HUES64 (cell line): Measurements from ENCODE around the gene ITGB4.

ENCODE experiments used
- H3K27ac ChIP-seq: 2 replicates; pipeline ENCODE4 v1.7.0; 2013; ENCODE audit warnings: low read depth, low read length, inconsistent platforms
- H3K27me3 ChIP-seq: 2 replicates; pipeline ENCODE4 v1.6.1; 2013; ENCODE audit warnings: mild to moderate bottlenecking, low read length; ENCODE audit not compliant: insufficient read depth
- H3K36me3 ChIP-seq: 2 replicates; pipeline ENCODE4 v1.6.1; 2013; ENCODE audit warnings: mild to moderate bottlenecking, low read length; ENCODE audit not compliant: insufficient read depth
- H3K4me1 ChIP-seq: 2 replicates; pipeline ENCODE4 v1.6.1; 2013; ENCODE audit warnings: mild to moderate bottlenecking, low read length, moderate library complexity; ENCODE audit not compliant: insufficient read depth
- H3K4me3 ChIP-seq: 2 replicates; pipeline ENCODE4 v1.5.1; 2013; ENCODE audit warnings: mild to moderate bottlenecking, low read length, moderate library complexity
- H3K9ac ChIP-seq: 2 replicates; pipeline ENCODE4 v1.6.1; 2013; ENCODE audit warnings: mild to moderate bottlenecking, low read depth, low read length
- H3K9me3 ChIP-seq: 2 replicates; pipeline ENCODE4 v1.6.1; 2013; ENCODE audit warnings: low read depth, low read length; ENCODE audit not compliant: insufficient read depth
- WGBS: fragments of 150-250, 120-280 bp; methylation state at CpG from one replicate; pipeline ENCODE4 v1.1.7; 2013; ENCODE audit warnings: missing lambda C conversion rate; 5-methylcytosine and 5-hydroxymethylcytosine counted together

Gene ITGB4

GRCh38 chr17:75734674-75735294, 13.5 kb downstream of the ITGB4 start:
- Histone ChIP-seq H3K27ac (no peak overlapping the region), H3K9ac (no peak overlapping the region), H3K9me3 (no peaks in the 10 kb centered on the region), H3K4me1 (no peaks in the 10 kb centered on the region), H3K27me3 (no peaks in the 10 kb centered on the region), H3K36me3 (no peaks in the 10 kb centered on the region), H3K4me3 (no peak overlapping the region)
- 84% methylated on average over 3 of the region's 4 CpGs for WGBS

- Histone ChIP-seq H3K27ac (no peak overlapping the region), H3K27me3 (no peaks in the 10 kb centered on the region), H3K4me1 (no peaks in the 10 kb centered on the region), H3K9ac (no peak overlapping the region), H3K4me3 (no peak overlapping the region), H3K36me3 (no peaks in the 10 kb centered on the region), H3K9me3 (no peaks in the 10 kb centered on the region)
- WGBS, result 93% methylated on average over 26 of the region's 26 CpGs
Observed at GRCh38 chr17:75736173-75736835, 15.0 kb downstream of the ITGB4 start.

- WGBS, result 85% methylated on average over 20 of the region's 20 CpGs
- no peaks in the 10 kb centered on the region for H3K36me3 ChIP-seq
- no peaks in the 10 kb centered on the region for H3K4me1 ChIP-seq
- H3K4me3 ChIP-seq, result no peak overlapping the region
- no peaks in the 10 kb centered on the region for H3K27me3 ChIP-seq
- no peak overlapping the region for H3K27ac ChIP-seq
- H3K9me3 ChIP-seq, result no peaks in the 10 kb centered on the region
- H3K9ac ChIP-seq, result no peak overlapping the region
Observed at GRCh38 chr17:75737133-75737962, 16.1 kb downstream of the ITGB4 start.

GRCh38 chr17:75738218-75738802, 17.1 kb downstream of the ITGB4 start:
- H3K36me3 ChIP-seq, result no peaks in the 10 kb centered on the region
- no peaks in the 10 kb centered on the region for H3K9me3 ChIP-seq
- no peak overlapping the region for H3K4me3 ChIP-seq
- no peak overlapping the region for H3K27ac ChIP-seq
- 74% methylated on average over 14 of the region's 14 CpGs for WGBS
- no peaks in the 10 kb centered on the region for H3K27me3 ChIP-seq
- no peaks in the 10 kb centered on the region for H3K4me1 ChIP-seq
- H3K9ac ChIP-seq, result no peak overlapping the region

- Histone ChIP-seq H3K4me1 (no peaks in the 10 kb centered on the region), H3K27ac (no peak overlapping the region), H3K9me3 (no peaks in the 10 kb centered on the region), H3K4me3 (no peak overlapping the region), H3K27me3 (no peaks in the 10 kb centered on the region), H3K9ac (no peak overlapping the region), H3K36me3 (no peaks in the 10 kb centered on the region)
- WGBS, result 94% methylated on average over 7 of the region's 7 CpGs
Observed at GRCh38 chr17:75739174-75739573, 17.9 kb downstream of the ITGB4 start.

- WGBS, result 95% methylated on average over 14 of the region's 14 CpGs
- Histone ChIP-seq H3K9me3 (no peaks in the 10 kb centered on the region), H3K9ac (no peak overlapping the region), H3K27me3 (no peaks in the 10 kb centered on the region), H3K4me3 (no peak overlapping the region), H3K36me3 (no peaks in the 10 kb centered on the region), H3K4me1 (no peaks in the 10 kb centered on the region), H3K27ac (no peak overlapping the region)
Observed at GRCh38 chr17:75739801-75740200, 18.5 kb downstream of the ITGB4 start.

GRCh38 chr17:75740215-75740614, 19.0 kb downstream of the ITGB4 start:
- WGBS, result 93% methylated on average over 17 of the region's 17 CpGs

GRCh38 chr17:75740631-75741077, 19.4 kb downstream of the ITGB4 start:
- WGBS, result 87% methylated on average over 17 of the region's 17 CpGs
- Histone ChIP-seq H3K9me3 (no peaks in the 10 kb centered on the region), H3K36me3 (no peaks in the 10 kb centered on the region), H3K9ac (no peak overlapping the region), H3K4me3 (no peak overlapping the region), H3K27ac (no peak overlapping the region), H3K27me3 (no peaks in the 10 kb centered on the region), H3K4me1 (no peaks in the 10 kb centered on the region)

More at GRCh38 chr17:75740215-75740614, 19.0 kb downstream of the ITGB4 start:
- H3K9me3 ChIP-seq, result no peaks in the 10 kb centered on the region
- no peak overlapping the region for H3K9ac ChIP-seq
- H3K27ac ChIP-seq, result no peak overlapping the region
- H3K4me3 ChIP-seq, result no peak overlapping the region
- no peaks in the 10 kb centered on the region for H3K4me1 ChIP-seq
- no peaks in the 10 kb centered on the region for H3K27me3 ChIP-seq
- no peaks in the 10 kb centered on the region for H3K36me3 ChIP-seq

- Histone ChIP-seq H3K27me3 (no peaks in the 10 kb centered on the region), H3K4me3 (no peak overlapping the region), H3K27ac (no peak overlapping the region), H3K36me3 (no peaks in the 10 kb centered on the region), H3K4me1 (no peaks in the 10 kb centered on the region), H3K9me3 (no peaks in the 10 kb centered on the region), H3K9ac (no peak overlapping the region)
- 93% methylated on average over 25 of the region's 25 CpGs for WGBS
Observed at GRCh38 chr17:75742337-75742736, 21.1 kb downstream of the ITGB4 start.

- WGBS, result 94% methylated on average over 25 of the region's 25 CpGs
- Histone ChIP-seq H3K27ac (no peak overlapping the region), H3K4me1 (no peaks in the 10 kb centered on the region), H3K27me3 (no peaks in the 10 kb centered on the region), H3K4me3 (no peak overlapping the region), H3K36me3 (no peaks in the 10 kb centered on the region), H3K9ac (no peak overlapping the region), H3K9me3 (no peaks in the 10 kb centered on the region)
Observed at GRCh38 chr17:75743625-75744206, 22.5 kb downstream of the ITGB4 start.

GRCh38 chr17:75748706-75749105, 27.4 kb downstream of the ITGB4 start:
- Histone ChIP-seq H3K27me3 (no peaks in the 10 kb centered on the region), H3K9ac (no peak overlapping the region), H3K27ac (no peak overlapping the region), H3K36me3 (no peaks in the 10 kb centered on the region), H3K4me3 (no peak overlapping the region), H3K9me3 (no peaks in the 10 kb centered on the region), H3K4me1 (no peaks in the 10 kb centered on the region)
- WGBS, result 91% methylated on average over 9 of the region's 9 CpGs
